Activated T-helper 1 cell treated with anti-CD3 and anti-CD28 coated beads, Interleukin-12 subunit alpha, Interleukin-12 subunit beta, Interleukin-2, Interleukin-4 antibody, amounts not matched to agents 30 ng/mL and 10 ng/mL and 1 ng/mL, durations not matched to agents 14 hours and 24 hours and 36 hours (primary cell): ENCODE measurements around the gene THSD4. TPM values are rescaled to one million over a fixed set of nuclear protein-coding genes. Genes with fewer than 3 reads are reported as not detected.

ENCODE experiments used
- DNase-seq: peaks from one replicate; pipeline ENCODE4 v3.0.0; 2021; ENCODE audit warnings: low spot score
- H3K27ac Mint-ChIP-seq: one replicate; pipeline ENCODE4 v1.8.0; 2021; ENCODE audit warnings: mild to moderate bottlenecking, mixed read lengths
- H3K27me3 Mint-ChIP-seq: one replicate; pipeline ENCODE4 v1.8.0; 2022; ENCODE audit warnings: mild to moderate bottlenecking, moderate library complexity, mixed read lengths; ENCODE audit not compliant: insufficient read depth
- H3K36me3 Mint-ChIP-seq: one replicate; pipeline ENCODE4 v1.8.0; 2021; ENCODE audit warnings: low read depth, mixed read lengths
- H3K4me1 Mint-ChIP-seq: one replicate; pipeline ENCODE4 v1.8.0; 2021; ENCODE audit warnings: low read depth, mixed read lengths
- H3K4me3 Mint-ChIP-seq: one replicate; pipeline ENCODE4 v1.8.0; 2021; ENCODE audit warnings: mild to moderate bottlenecking, moderate library complexity, mixed read lengths
- H3K9me3 Mint-ChIP-seq: one replicate; pipeline ENCODE4 v1.8.0; 2021; ENCODE audit warnings: mixed read lengths
- intact Hi-C: fragments of 100-400 bp; cut with micrococcal nuclease; formaldehyde crosslinking; loops from one replicate; pipeline ENCODE4 v1.15.1; 2024
- total RNA-seq: library from RNA; stranded (reverse); gene quantifications from 2 replicates; pipeline ENCODE4 v1.2.3, GENCODE V29; 2022

THSD4 gene
- total RNA-seq, 1 donor from 2014 or later = not detected

DNA sequence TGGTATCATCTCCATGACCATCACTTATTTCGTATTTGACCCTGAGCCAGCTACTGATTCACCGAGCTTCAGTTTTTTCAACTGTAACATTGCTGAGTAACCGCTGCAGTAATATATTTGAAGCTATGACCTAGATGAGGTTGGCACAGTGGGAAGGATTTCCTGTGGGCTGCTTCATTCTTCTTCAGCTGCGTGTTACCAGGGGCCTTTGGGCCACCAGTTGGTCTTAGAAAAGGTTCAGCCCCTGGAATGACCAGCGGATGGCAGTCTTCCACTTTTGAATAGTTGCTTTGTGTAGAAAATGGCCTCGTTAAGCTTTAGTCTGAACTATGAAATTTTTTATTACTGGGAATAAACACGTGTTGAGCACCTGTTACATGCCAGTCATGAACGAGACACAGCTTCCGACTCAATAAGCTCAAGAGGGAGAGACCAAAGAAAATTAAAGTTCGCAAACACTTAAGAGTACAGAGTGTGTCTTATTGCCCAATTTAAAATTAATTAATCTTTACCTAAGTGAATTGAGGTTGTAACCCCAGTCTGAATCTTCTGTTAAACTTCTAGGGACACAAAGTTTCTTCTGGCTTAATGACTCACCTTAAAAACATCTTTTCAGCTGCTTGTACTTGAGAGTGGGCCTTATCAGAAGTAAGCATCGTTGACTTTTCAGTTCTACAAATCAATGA lies 637.5 kb downstream of the THSD4 start:
- Mint-ChIP-seq H3K27me3 (peaks cover 11% of the 10 kb centered on the region), H3K4me3 (no peak overlapping the region), H3K27ac (no peak overlapping the region), H3K36me3 (no peaks in the 10 kb centered on the region), H3K9me3 (no peaks in the 10 kb centered on the region), H3K4me1 (no peaks in the 10 kb centered on the region)
- DNase-seq = no peak
- intact Hi-C loops = no loop called here

DNA sequence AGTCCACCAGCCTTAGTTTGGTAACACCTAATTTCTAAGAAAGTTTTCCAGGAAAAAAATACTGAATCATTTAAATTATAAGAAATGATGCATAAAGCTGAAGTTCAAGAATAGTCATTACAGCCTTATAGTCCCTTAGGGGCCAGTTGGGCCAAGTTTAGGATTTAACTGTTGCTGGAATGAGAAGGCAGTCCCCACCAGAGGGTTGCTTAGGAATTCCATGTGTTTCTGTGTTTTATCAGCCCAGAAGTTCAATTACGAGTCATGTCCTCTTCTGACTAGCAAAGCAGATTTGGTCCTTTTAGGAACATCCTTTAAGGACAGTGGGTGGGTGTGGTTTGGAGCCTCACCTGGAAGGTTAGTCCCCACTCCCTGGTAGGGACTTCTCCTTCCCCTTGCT lies 638.1 kb downstream of the THSD4 start:
- Mint-ChIP-seq H3K4me1 (no peaks in the 10 kb centered on the region), H3K36me3 (no peaks in the 10 kb centered on the region), H3K4me3 (no peak overlapping the region), H3K27ac (no peak overlapping the region), H3K27me3 (peaks cover 11% of the 10 kb centered on the region), H3K9me3 (no peaks in the 10 kb centered on the region)
- intact Hi-C loops = no loop called here
- no peak for DNase-seq

DNA sequence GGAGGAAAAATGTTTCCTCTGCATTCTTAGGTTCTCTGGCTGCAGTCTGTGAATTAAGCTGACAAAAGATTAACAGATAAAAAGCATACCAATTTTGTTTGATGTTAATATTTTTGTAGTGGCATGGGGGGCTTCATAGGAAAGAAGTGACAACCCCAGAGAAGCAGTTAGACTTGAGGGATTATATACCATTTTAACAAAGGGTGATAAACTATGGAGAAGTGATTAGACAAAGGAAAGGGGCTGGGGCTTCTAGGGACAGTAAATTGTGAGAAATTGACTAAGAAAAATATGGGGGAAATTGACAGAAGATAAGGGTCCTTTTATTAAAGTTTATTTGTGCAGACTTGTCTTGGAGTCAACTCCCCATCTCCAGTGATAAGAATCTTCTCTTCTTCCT lies 639.4 kb downstream of the THSD4 start:
- intact Hi-C loops = no loop called here

DNA sequence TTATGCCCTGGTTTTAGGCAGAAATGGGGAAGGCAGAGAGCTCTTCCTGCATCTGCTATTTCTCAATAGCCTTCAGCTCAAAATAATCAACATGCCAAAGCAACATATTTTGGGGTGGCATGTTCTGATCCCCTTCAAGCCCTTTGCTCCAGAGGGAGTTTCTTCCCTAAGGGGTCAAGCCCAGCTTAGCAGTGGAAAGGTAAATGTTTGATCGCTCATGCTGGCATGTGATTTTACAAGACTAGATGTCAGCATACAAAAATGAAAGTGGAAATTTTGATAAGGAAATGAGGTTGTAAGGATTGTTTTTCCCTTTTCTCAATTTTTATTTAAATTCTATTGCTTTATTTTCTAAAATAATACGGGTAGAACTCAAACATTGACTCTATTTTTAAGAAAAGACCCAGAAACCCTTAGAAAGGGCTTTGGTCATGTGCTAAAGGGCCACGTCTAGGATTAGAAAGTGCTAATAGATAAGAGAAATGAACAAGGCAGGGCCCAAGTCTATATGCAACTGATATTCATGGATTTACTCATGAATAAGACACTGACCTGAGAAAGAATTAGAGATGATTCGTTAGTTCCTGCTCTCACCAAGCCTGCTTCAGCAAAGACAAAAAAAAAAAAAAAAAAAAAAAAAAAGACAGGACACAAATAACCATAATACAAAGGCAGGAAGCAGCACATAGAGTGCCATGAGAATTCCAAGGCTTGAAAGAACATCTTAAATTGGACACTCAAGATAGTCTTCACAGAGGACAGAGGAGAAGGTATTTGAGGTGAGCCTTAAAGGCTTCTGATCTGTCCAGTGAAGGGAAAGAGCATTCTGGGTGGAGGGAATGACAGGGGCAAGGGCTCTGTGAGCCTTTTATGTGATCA lies 640.1 kb downstream of the THSD4 start:
- no peak overlapping the region for H3K4me3 Mint-ChIP-seq
- peaks cover 2% of the 10 kb centered on the region for H3K9me3 Mint-ChIP-seq
- no peak overlapping the region for H3K27ac Mint-ChIP-seq
- H3K36me3 Mint-ChIP-seq = no peaks in the 10 kb centered on the region
- H3K27me3 Mint-ChIP-seq = peaks cover 11% of the 10 kb centered on the region
- H3K4me1 Mint-ChIP-seq = no peaks in the 10 kb centered on the region
- intact Hi-C loops = no loop called here
- DNase-seq = no peak

More for the DNA sequence above, 639.4 kb downstream of the THSD4 start:
- Mint-ChIP-seq H3K4me1 (no peaks in the 10 kb centered on the region), H3K9me3 (no peaks in the 10 kb centered on the region), H3K36me3 (no peaks in the 10 kb centered on the region), H3K27ac (no peak overlapping the region), H3K4me3 (no peak overlapping the region), H3K27me3 (peaks cover 11% of the 10 kb centered on the region)
- DNase-seq = no peak

DNA sequence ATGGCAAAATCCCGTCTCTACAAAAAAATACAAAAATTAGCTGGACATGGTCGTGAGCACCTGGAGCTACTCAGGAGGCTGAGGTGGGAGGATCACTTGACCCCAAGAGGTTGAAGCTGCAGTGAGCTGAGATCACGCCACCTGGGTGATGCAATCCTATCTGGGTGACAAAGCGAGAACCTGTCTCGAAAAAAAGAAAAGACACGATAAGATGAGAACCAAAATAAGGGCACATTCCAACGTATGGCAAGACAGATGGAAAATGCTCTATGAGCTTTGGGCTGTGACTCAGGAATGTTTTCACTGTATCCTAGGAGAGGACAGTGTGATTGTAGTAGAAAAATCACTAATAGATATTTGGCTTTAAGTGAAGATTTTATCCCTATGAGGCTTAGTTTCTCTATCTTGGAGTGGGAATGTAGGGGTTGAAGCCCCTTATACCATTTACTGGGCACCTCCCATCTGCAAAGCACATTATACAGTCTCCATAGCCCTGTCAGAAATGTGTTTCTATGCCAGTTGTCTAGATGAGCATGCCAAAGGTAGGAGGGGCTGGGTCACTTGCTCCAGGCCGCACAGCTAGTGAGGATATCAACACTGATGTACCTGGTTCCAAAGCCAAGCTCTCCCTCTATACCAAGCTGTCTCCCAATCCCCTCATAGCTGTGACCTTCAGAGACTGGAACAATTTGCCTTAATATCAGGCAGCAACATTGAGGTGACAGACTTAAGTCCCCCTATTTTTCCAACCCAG lies 641.5 kb downstream of the THSD4 start:
- no peak overlapping the region for H3K27ac Mint-ChIP-seq
- H3K4me1 Mint-ChIP-seq = no peaks in the 10 kb centered on the region
- H3K4me3 Mint-ChIP-seq = no peak overlapping the region
- intact Hi-C loops = no loop called here
- peaks cover 11% of the 10 kb centered on the region for H3K9me3 Mint-ChIP-seq
- peaks cover 10% of the 10 kb centered on the region for H3K27me3 Mint-ChIP-seq
- DNase-seq = no peak
- H3K36me3 Mint-ChIP-seq = no peaks in the 10 kb centered on the region

DNA sequence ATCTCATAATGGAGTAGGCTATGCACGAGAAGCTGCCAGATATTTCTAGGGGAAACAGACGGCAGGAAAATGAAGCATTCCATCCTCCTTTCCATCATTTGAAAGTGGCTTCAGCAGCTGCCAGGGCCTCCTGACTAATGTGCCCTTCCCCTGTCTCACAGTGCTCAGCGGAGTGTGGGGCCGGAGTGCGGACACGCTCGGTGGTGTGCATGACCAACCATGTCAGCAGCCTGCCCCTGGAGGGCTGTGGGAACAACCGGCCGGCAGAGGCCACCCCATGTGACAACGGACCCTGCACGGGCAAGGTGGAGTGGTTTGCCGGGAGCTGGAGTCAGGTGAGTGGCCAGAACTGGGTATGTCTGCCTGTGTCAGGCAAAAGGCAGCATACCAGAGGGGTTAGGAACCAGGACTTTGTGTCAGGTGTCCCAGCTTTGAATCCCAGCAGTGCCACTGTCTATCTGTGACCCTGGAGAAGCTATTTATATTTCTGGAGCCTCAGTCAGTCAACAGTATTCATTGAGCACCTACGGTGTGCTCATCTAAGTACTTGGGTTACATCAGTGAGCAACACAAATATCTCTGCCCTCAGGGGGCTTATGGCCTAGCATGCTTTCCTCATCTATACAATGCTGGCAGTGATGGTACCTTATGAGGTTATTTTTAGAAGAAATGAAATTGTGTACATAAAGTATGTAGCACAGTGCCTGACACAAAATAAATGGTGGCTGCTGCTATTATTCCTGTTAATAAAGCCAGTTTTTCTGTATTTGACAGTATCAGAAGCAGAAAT lies 642.7 kb downstream of the THSD4 start:
- no peaks in the 10 kb centered on the region for H3K36me3 Mint-ChIP-seq
- peaks cover 11% of the 10 kb centered on the region for H3K9me3 Mint-ChIP-seq
- no peak for DNase-seq
- intact Hi-C loops = no loop called here
- peaks cover 2% of the 10 kb centered on the region for H3K27me3 Mint-ChIP-seq
- H3K4me1 Mint-ChIP-seq = no peaks in the 10 kb centered on the region
- H3K27ac Mint-ChIP-seq = no peak overlapping the region
- H3K4me3 Mint-ChIP-seq = no peak overlapping the region

DNA sequence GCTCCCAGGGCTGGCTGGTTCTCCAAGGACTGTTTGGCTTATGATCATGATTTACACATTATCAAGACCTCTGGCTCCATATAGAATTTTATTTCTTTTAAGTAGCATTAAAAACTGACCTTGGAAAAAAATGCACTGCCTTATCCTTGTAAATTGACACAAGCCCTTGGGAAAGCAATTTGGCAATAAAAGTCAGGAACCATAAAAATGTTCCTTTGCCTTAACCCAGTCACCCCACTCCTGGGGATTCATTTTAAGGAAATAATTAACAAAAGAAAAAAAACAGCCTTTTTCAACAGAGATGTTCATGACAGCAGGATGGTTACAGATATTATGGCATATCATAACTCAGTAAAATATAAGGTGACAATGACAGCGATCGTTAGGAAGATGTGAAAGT lies 643.4 kb downstream of the THSD4 start:
- Mint-ChIP-seq H3K36me3 (no peaks in the 10 kb centered on the region), H3K27ac (no peak overlapping the region), H3K9me3 (peaks cover 11% of the 10 kb centered on the region), H3K27me3 (peaks cover 2% of the 10 kb centered on the region), H3K4me1 (no peaks in the 10 kb centered on the region), H3K4me3 (no peak overlapping the region)
- intact Hi-C loops = no loop called here
- no peak for DNase-seq

DNA sequence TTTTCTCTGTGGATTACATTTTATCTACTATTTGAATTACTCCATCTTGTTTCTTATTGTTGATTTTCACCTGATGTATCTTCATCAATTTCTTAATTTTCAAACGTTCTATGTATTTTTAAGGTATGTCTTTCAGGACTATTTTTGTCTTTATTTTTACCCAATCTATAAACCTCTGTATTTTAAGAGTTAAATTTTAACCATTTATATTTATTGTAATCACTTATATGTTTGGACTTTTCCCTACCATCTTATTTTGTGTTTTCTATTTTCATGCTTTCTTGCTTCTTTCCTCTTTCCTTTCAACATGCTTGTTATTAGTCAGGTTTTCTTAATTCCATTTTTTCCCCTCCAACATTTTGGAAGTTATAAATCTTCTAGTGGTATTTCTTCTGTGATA lies 645.6 kb downstream of the THSD4 start:
- Mint-ChIP-seq H3K27ac (no peak overlapping the region), H3K4me1 (no peaks in the 10 kb centered on the region), H3K9me3 (peaks cover 11% of the 10 kb centered on the region), H3K36me3 (no peaks in the 10 kb centered on the region), H3K27me3 (peaks cover 2% of the 10 kb centered on the region), H3K4me3 (no peak overlapping the region)
- intact Hi-C loops = no loop called here
- no peak for DNase-seq

DNA sequence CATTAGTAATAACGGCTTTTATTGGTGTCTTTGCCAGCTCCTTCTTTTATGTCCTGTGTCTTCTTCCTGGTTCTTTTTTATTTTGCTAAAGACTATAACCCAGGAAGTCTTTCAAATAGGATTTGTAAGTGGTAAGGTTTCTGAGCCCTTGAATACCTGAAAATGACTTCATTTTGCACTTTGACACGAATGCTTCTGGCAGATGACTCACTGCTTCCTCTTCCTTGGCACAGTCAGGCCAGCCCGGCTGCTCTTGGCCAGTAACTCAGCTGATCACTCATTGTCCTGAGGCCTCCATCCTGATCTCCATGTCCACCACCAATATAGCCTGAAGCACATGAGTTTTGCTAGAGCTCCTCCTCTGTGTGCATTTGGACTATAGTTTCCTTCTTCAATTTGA lies 646.4 kb downstream of the THSD4 start:
- Mint-ChIP-seq H3K9me3 (peaks cover 11% of the 10 kb centered on the region), H3K36me3 (no peaks in the 10 kb centered on the region), H3K27ac (no peak overlapping the region), H3K4me1 (no peaks in the 10 kb centered on the region), H3K4me3 (no peak overlapping the region), H3K27me3 (peaks cover 3% of the 10 kb centered on the region)
- intact Hi-C loops = no loop called here
- DNase-seq = no peak

DNA sequence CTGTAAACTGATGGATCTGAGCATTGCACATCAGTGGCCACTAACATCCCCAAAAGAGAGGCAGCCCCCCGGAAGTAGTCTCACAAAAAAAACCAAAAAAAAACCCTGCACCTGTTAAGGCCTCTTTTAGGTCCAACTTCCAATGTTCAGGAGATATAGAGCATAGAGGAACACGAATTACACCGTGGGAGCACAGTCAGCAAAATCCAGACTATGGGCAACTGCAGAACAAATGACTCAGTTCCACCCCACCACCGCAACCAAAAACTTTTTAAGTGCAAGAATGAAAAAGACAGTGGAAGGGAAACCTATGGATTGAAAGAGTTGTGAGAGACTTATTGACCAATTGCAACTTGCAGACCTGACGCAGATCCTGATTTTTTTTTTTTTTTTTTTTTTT lies 652.9 kb downstream of the THSD4 start:
- H3K4me3 Mint-ChIP-seq = no peak overlapping the region
- no peak overlapping the region for H3K27ac Mint-ChIP-seq
- H3K9me3 Mint-ChIP-seq = no peaks in the 10 kb centered on the region
- intact Hi-C loops = no loop called here
- no peaks in the 10 kb centered on the region for H3K36me3 Mint-ChIP-seq
- H3K27me3 Mint-ChIP-seq = peaks cover 3% of the 10 kb centered on the region
- no peaks in the 10 kb centered on the region for H3K4me1 Mint-ChIP-seq
- no peak for DNase-seq

DNA sequence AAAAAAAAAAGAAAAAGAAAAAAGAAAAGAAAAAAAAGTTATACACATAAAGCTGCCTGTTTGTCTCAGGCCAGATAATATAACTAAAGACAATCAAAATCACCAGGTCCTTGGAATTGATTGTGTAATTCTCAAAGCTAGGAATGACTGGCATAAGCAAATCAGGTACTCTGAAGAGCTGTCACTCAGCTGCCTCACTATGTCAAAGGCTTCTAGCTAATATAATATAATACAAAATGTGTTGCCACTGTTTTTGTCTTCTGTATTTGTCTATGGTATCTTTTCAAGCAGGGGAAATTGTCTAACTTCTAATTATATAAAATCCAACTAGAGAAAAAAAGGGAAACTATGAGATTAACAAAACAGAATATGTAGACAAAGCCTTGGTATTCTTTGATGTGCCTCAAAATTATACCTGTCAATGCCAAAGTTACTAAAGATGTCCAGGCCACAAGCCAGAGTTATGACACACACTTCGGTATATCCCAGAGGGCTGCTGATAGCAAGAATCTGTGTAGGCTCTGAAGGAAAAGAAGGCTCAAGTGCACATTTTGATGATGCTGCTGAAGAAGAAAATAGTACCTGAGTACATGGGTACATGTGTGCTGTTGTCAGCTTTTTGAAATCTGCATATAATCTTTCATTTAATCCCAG lies 658.1 kb downstream of the THSD4 start:
- DNase-seq = no peak
- Mint-ChIP-seq H3K4me3 (no peak overlapping the region), H3K9me3 (no peaks in the 10 kb centered on the region), H3K27ac (no peak overlapping the region), H3K27me3 (peaks cover 2% of the 10 kb centered on the region), H3K36me3 (no peaks in the 10 kb centered on the region), H3K4me1 (no peaks in the 10 kb centered on the region)
- intact Hi-C loops = no loop called here

DNA sequence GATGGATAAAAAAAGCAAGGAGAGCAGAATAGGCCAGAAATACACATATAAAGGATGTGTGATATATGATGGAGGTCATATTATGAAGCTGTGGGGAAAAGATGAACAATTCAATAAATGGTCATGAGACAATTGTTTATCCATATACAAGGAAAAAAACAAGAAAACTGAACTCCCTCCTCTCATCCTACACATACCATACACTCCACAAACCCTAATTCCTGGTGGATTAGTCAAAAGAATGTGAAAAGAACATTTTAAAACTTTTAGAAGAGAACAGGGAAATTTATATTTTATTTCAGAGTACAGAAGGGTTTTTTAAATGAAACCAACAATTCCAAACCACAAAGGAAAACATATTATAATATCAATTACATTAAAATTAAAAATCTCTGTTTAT lies 660.6 kb downstream of the THSD4 start:
- intact Hi-C loops = no loop called here
- H3K27ac Mint-ChIP-seq = no peak overlapping the region

More for the DNA sequence above, 660.6 kb downstream of the THSD4 start:
- no peak overlapping the region for H3K4me3 Mint-ChIP-seq
- DNase-seq = no peak
- peaks cover 11% of the 10 kb centered on the region for H3K4me1 Mint-ChIP-seq
- H3K9me3 Mint-ChIP-seq = no peaks in the 10 kb centered on the region
- peaks cover 8% of the 10 kb centered on the region for H3K27me3 Mint-ChIP-seq
- no peaks in the 10 kb centered on the region for H3K36me3 Mint-ChIP-seq
